PFSK-1 (cell line): ENCODE measurements around the gene RNF207.

ENCODE experiments used
- FOXP2 ChIP-seq: optimal IDR thresholded peaks from 2 replicates; pipeline ENCODE3; 2011; ENCODE audit warnings: borderline replicate concordance, control low read depth, inconsistent platforms; ENCODE audit not compliant: insufficient read depth; ENCODE audit errors: extremely low read length, extremely low read depth
- POLR2AphosphoS5 ChIP-seq: IDR thresholded peaks from 2 replicates; pipeline ENCODE4 v1.6.1; 2012; ENCODE audit warnings: low read depth, mild to moderate bottlenecking, control low read depth, low read length, moderate library complexity
- REST ChIP-seq, 2 experiments: IDR thresholded peaks; 2 replicates each; pipeline versions ENCODE4 v1.6.1 to v1.8.0; 2011 to 2012; ENCODE audit warnings: low read depth in 2 of 2, low read length in 2 of 2, control low read depth in 1 of 2, inconsistent platforms in 1 of 2, mild to moderate bottlenecking in 1 of 2, moderate library complexity in 1 of 2; ENCODE audit not compliant: insufficient read depth in 1 of 2
- SIN3A ChIP-seq: IDR thresholded peaks from 2 replicates; pipeline ENCODE4 v1.6.1; 2012; ENCODE audit warnings: mild to moderate bottlenecking, low read length, moderate library complexity, borderline replicate concordance; ENCODE audit not compliant: insufficient read depth
- TAF1 ChIP-seq: IDR thresholded peaks from 2 replicates; pipeline ENCODE4 v1.6.1; 2012; ENCODE audit warnings: low read length, control low read depth, borderline replicate concordance; ENCODE audit not compliant: insufficient read depth

Gene RNF207

GRCh38 chr1:6180707-6181311, 25.1 kb upstream of the RNF207 start:
- TF ChIP-seq FOXP2 (no peak), POLR2AphosphoS5 (no peak), REST (IDR thresholded peaks at IDR 0.05; ENCODE audit: insufficient read depth in 1 of 2, low read depth in 2 of 2, low read length in 2 of 2) (no peak), SIN3A (no peak), TAF1 (no peak)

GRCh38 chr1:6181347-6181770, 24.6 kb upstream of the RNF207 start:
- TF ChIP-seq FOXP2 (no peak), TAF1 (no peak), REST (IDR thresholded peaks at IDR 0.05; ENCODE audit: insufficient read depth in 1 of 2, low read depth in 2 of 2, low read length in 2 of 2) (no peak), SIN3A (no peak), POLR2AphosphoS5 (no peak)

- TF ChIP-seq TAF1 (no peak), FOXP2 (no peak), POLR2AphosphoS5 (no peak), REST (IDR thresholded peaks at IDR 0.05; ENCODE audit: insufficient read depth in 1 of 2, low read depth in 2 of 2, low read length in 2 of 2) (no peak), SIN3A (no peak)
Observed at GRCh38 chr1:6183520-6183989, 22.4 kb upstream of the RNF207 start.

GRCh38 chr1:6184083-6184783, 21.7 kb upstream of the RNF207 start:
- TF ChIP-seq POLR2AphosphoS5: no peak
- TF ChIP-seq TAF1: no peak
- no peak for TF ChIP-seq REST (IDR thresholded peaks at IDR 0.05; ENCODE audit: insufficient read depth in 1 of 2, low read depth in 2 of 2, low read length in 2 of 2)
- TF ChIP-seq SIN3A: no peak
- TF ChIP-seq FOXP2: no peak
